NCI-H146 (cell line): ENCODE measurements around the gene C5orf63.
"Not testable (repeated sequence)": the region's sequence is repeated elsewhere in the genome, so short reads cannot be mapped to it uniquely, and the experiment has no call there.

ENCODE experiments used
- DNase-seq: peaks from one replicate; lab custom pipeline; 2025; lab: John Stamatoyannopoulos, UW

C5orf63 gene

GRCh38 chr5:127074466-127074865 lies 1.2 kb upstream of the C5orf63 start:
- DNase-seq = no peak

- DNase-seq = no peak
These were observed 3.1 kb downstream of the C5orf63 start for GRCh38 chr5:127070243-127070642.

GRCh38 chr5:127068493-127069214 lies 4.6 kb downstream of the C5orf63 start:
- no peak for DNase-seq

- DNase-seq = no peak
These were observed 6.6 kb downstream of the C5orf63 start for GRCh38 chr5:127066721-127067120.

- no peak for DNase-seq
These were observed 9.0 kb downstream of the C5orf63 start for GRCh38 chr5:127064253-127064840.

GRCh38 chr5:127063257-127063913 lies 9.9 kb downstream of the C5orf63 start:
- no peak for DNase-seq

- no peak for DNase-seq
These were observed 11.3 kb downstream of the C5orf63 start for GRCh38 chr5:127061956-127062355.

GRCh38 chr5:127061537-127061936 lies 11.8 kb downstream of the C5orf63 start:
- no peak for DNase-seq

GRCh38 chr5:127060470-127060985 lies 12.8 kb downstream of the C5orf63 start:
- DNase-seq = no peak

GRCh38 chr5:127056896-127057295 lies 16.4 kb downstream of the C5orf63 start:
- no peak for DNase-seq

- DNase-seq = no peak
These were observed 17.2 kb downstream of the C5orf63 start for GRCh38 chr5:127055880-127056653.

- DNase-seq = not testable (repeated sequence)
These were observed 19.8 kb downstream of the C5orf63 start for GRCh38 chr5:127053551-127053950.

GRCh38 chr5:127053049-127053448 lies 20.3 kb downstream of the C5orf63 start:
- DNase-seq = peak; percentile 10

GRCh38 chr5:127051591-127051990 lies 21.7 kb downstream of the C5orf63 start:
- DNase-seq = no peak

GRCh38 chr5:127046343-127047072 lies 26.8 kb downstream of the C5orf63 start:
- DNase-seq = no peak

- no peak for DNase-seq
These were observed 30.7 kb downstream of the C5orf63 start for GRCh38 chr5:127042593-127042992.

- DNase-seq = no peak
These were observed 31.7 kb downstream of the C5orf63 start for GRCh38 chr5:127041571-127041970.

GRCh38 chr5:127040796-127041520 lies 32.3 kb downstream of the C5orf63 start:
- DNase-seq = no peak

GRCh38 chr5:127038550-127038949 lies 34.8 kb downstream of the C5orf63 start:
- no peak for DNase-seq

- DNase-seq = no peak
These were observed 41.5 kb downstream of the C5orf63 start for GRCh38 chr5:127031863-127032232.
